GM20000 (cell line): ENCODE results near the gene FTL.

ENCODE experiments used
- DNase-seq: peaks from one replicate; pipeline ENCODE4 v3.0.0; 2012; ENCODE audit warnings: low spot score
- CTCF ChIP-seq: IDR thresholded peaks from 2 replicates; pipeline ENCODE4 v1.5.1; 2012; ENCODE audit warnings: mild to moderate bottlenecking, control low read depth; ENCODE audit errors: extremely low read depth, missing control alignments

The FTL gene

DNA sequence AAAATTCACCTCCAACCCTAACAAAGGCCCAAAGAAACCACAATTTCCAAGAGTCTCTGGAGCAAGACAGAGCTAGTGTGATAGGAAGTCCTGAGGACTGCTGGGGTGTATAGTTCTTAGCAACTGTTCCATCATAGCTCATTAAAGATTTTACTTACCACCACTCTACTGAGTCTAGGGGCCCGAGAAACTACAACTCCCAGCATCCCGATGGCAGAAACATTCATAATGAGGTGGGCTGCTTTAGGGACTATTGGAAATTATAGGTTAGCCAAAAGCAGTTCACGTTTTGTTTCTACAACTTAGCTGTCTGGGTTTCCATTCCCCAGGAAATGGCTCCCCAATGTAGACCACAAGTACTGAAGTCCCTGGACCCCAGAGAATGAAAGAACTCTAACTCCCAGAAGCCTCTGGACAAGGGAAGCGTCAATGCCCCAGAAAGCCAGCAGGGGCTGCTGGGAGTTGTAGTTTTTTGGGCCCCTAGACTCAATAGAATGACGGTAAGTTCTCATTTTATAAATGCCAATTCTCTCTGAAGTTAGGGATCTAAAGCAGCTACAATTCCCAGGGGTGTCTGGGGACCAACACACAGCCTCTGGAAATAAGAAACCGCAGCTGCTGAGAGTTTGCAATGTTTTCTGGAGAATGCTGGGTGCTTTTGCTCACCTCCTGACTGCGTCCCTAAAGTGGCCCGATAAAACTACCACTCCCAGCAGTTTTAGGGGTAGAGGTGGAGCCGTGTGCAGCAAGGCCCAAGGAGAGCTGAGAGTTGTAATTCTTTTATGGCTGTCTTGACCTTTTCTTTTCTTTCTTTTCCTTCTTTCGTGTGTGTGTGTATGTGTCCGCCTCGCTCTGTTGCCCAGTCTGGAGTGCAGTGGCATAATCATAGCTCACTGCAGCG is 11.1 kb downstream of the FTL start:
- no peak for DNase-seq
- no peak for TF ChIP-seq CTCF

DNA sequence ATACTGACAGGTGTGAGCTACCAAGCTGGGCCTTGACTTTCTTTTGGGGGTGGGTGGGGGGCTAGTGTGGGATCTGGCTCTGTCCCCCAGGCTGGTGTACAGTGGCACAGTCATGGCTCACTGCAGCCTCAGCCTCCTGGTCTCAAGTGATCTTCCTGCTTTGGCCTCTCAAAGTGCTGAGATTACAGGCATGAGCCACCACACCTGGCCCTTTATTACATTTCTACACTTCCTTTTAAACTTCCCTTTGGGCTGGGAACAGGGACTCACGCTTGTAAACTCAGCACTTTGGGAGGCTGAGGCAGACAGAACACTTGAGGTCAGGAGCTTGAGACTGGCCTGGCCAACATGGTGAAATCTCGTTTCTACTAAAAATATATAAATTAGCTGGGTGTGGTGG is 12.0 kb downstream of the FTL start:
- no peak for TF ChIP-seq CTCF

GRCh38 chr19:48982280-48982679 is 17.2 kb downstream of the FTL start:
- DNase-seq: no peak
- no peak for TF ChIP-seq CTCF

More for the DNA sequence above, 12.0 kb downstream of the FTL start:
- no peak for DNase-seq

- DNase-seq: no peak
- no peak for TF ChIP-seq CTCF
Measured at GRCh38 chr19:48985711-48986110, 20.6 kb downstream of the FTL start.

GRCh38 chr19:48986211-48986610 is 21.1 kb downstream of the FTL start:
- TF ChIP-seq CTCF: no peak
- DNase-seq: no peak

- no peak for DNase-seq
- TF ChIP-seq CTCF: no peak
Measured at GRCh38 chr19:48987323-48987722, 22.2 kb downstream of the FTL start.

GRCh38 chr19:48988286-48988685 is 23.2 kb downstream of the FTL start:
- TF ChIP-seq CTCF: no peak
- DNase-seq: no peak
